Progenitor cell of endocrine pancreas (in vitro differentiated cells): ENCODE data around the gene CKLF. TPM values are rescaled to one million over a fixed set of nuclear protein-coding genes. Genes with fewer than 3 reads are reported as not detected.

Source experiments
- DNase-seq: peaks from one replicate; pipeline ENCODE4 v3.0.0; 2021; ENCODE audit warnings: low spot score; ENCODE audit not compliant: unreplicated experiment
- H3K27ac Mint-ChIP-seq: 2 replicates; pipeline ENCODE4 v1.8.0; 2021; ENCODE audit warnings: mild to moderate bottlenecking, moderate library complexity, mixed read lengths
- H3K27me3 Mint-ChIP-seq: 2 replicates; pipeline ENCODE4 v1.8.0; 2021; ENCODE audit warnings: mixed read lengths
- H3K36me3 Mint-ChIP-seq: 2 replicates; pipeline ENCODE4 v1.8.0; 2022; ENCODE audit warnings: mixed read lengths; ENCODE audit not compliant: insufficient read depth
- H3K4me1 Mint-ChIP-seq: 2 replicates; pipeline ENCODE4 v1.8.0; 2021; ENCODE audit warnings: low read depth, mixed read lengths
- H3K4me3 Mint-ChIP-seq: 2 replicates; pipeline ENCODE4 v1.8.0; 2021; ENCODE audit warnings: low read depth, mild to moderate bottlenecking, moderate library complexity, mixed read lengths
- H3K9me3 Mint-ChIP-seq: 2 replicates; pipeline ENCODE4 v1.8.0; 2021; ENCODE audit warnings: low read depth, mixed read lengths
- CTCF ChIP-seq: fragments of 200-600 bp; sonication (generic); IDR thresholded peaks from one replicate; pipeline ENCODE4 v1.5.0; 2021; ENCODE audit warnings: antibody characterized with exemption, mild to moderate bottlenecking; ENCODE audit not compliant: unreplicated experiment
- total RNA-seq: library from RNA; stranded (reverse); gene quantifications from 2 replicates; pipeline ENCODE4 v1.2.1, GENCODE V29; 2021

CKLF gene
- total RNA-seq, 1 donor from 2014 or later, result 35.6 TPM

DNA sequence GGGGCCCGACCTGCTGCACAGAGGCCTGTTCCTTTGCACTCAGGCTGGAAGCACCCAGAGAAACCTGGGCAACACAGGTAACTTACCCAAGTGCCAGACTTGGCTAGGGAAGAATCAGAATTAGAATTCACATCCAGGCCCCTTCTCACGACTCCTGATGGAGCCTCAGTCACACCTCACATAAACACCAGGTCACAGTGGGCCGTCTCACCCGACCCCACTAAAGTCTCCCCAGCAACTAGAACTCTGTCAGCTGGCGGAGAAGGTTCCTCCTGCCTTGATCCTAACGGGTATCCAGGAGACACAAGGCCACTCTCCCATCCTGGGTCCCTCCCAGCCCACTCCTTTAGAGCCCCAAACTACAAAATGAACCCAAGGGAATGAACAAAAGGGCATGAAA lies 8.8 kb upstream of the CKLF start:
- H3K9me3 Mint-ChIP-seq, result no peaks in the 10 kb centered on the region
- no peak overlapping the region for H3K4me3 Mint-ChIP-seq

GRCh38 chr16:66544016-66544757 lies 8.2 kb upstream of the CKLF start:
- peaks cover 16% of the 10 kb centered on the region for H3K36me3 Mint-ChIP-seq
- no peak overlapping the region for H3K27ac Mint-ChIP-seq
- H3K4me1 Mint-ChIP-seq, result peaks cover 15% of the 10 kb centered on the region
- no peaks in the 10 kb centered on the region for H3K27me3 Mint-ChIP-seq
- no peak overlapping the region for H3K4me3 Mint-ChIP-seq
- H3K9me3 Mint-ChIP-seq, result no peaks in the 10 kb centered on the region
- no peak for DNase-seq
- TF ChIP-seq CTCF, result no peak

More for the DNA sequence above, 8.8 kb upstream of the CKLF start:
- Mint-ChIP-seq H3K27me3 (no peaks in the 10 kb centered on the region), H3K4me1 (peaks cover 11% of the 10 kb centered on the region), H3K27ac (peak overlapping the region; percentile 24), H3K36me3 (peaks cover 19% of the 10 kb centered on the region)
- no peak for DNase-seq
- TF ChIP-seq CTCF, result no peak

- H3K27ac Mint-ChIP-seq, result peak overlapping the region; percentile 60
- H3K36me3 Mint-ChIP-seq, result peaks cover 11% of the 10 kb centered on the region
- H3K9me3 Mint-ChIP-seq, result no peaks in the 10 kb centered on the region
- DNase-seq, result no peak
- peaks cover 17% of the 10 kb centered on the region for H3K4me1 Mint-ChIP-seq
- H3K4me3 Mint-ChIP-seq, result no peak overlapping the region
- TF ChIP-seq CTCF, result no peak
- H3K27me3 Mint-ChIP-seq, result no peaks in the 10 kb centered on the region
Observed at GRCh38 chr16:66547101-66547989, 5.0 kb upstream of the CKLF start.

DNA sequence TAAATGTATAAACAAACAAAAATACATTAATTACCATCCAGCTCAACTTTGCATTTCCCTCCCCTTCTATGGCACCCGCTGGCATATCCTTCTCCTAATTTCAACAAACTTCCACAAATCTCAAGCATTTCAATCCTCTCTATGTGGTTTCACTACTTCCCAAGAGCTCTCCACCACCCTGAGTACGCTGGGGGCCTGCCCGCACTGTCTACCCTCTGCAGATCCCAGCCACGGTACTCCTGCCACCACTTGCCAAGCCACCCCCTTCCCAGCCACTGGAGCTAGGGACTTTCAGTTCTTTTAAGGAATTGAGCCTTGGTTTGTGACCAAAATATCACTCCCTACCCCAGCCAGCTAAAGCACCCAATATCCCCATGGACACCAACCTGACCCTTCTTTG lies 4.3 kb upstream of the CKLF start:
- H3K27ac Mint-ChIP-seq, result no peak overlapping the region
- H3K36me3 Mint-ChIP-seq, result peaks cover 11% of the 10 kb centered on the region
- no peaks in the 10 kb centered on the region for H3K9me3 Mint-ChIP-seq
- H3K4me1 Mint-ChIP-seq, result peaks cover 19% of the 10 kb centered on the region
- H3K4me3 Mint-ChIP-seq, result peak overlapping the region; percentile 71
- no peaks in the 10 kb centered on the region for H3K27me3 Mint-ChIP-seq
- TF ChIP-seq CTCF, result no peak
- no peak for DNase-seq

- no peak for DNase-seq
- Mint-ChIP-seq H3K9me3 (no peaks in the 10 kb centered on the region), H3K36me3 (peaks cover 13% of the 10 kb centered on the region), H3K4me1 (peaks cover 23% of the 10 kb centered on the region), H3K27me3 (no peaks in the 10 kb centered on the region), H3K27ac (peak overlapping the region; percentile 86), H3K4me3 (peak overlapping the region; percentile 71)
- no peak for TF ChIP-seq CTCF
Observed at GRCh38 chr16:66548868-66549267, 3.5 kb upstream of the CKLF start.
